Activated CD4-positive, alpha-beta T cell treated with anti-CD3 and anti-CD28 coated beads, Interleukin-2, amount 10 ng/mL, durations not matched to agents 7 days and 5 days (primary cell): ENCODE results near the gene EBF3. TPM values are rescaled to one million over a fixed set of nuclear protein-coding genes. Genes with fewer than 3 reads are reported as not detected.

ENCODE experiments used
- CTCF ChIA-PET: fragments of 350-600 bp; sonication (Branson Sonifier 250); formaldehyde crosslinking; loops from one replicate; lab custom pipeline; 2021; ENCODE audit warnings: antibody characterized with exemption; lab: Charles Lee
- POLR2A ChIA-PET: fragments of 350-600 bp; sonication (Branson Sonifier 250); formaldehyde crosslinking; loops from one replicate; lab custom pipeline; 2021; ENCODE audit warnings: antibody characterized with exemption; lab: Charles Lee
- DNase-seq: peaks from one replicate; pipeline ENCODE4 v3.0.0-alpha.2; 2020
- H3K27ac Mint-ChIP-seq: one replicate; pipeline ENCODE4 v1.8.0; 2021; ENCODE audit warnings: mild to moderate bottlenecking, moderate library complexity, mixed read lengths
- H3K27me3 Mint-ChIP-seq: one replicate; pipeline ENCODE4 v1.8.0; 2021; ENCODE audit warnings: mixed read lengths
- H3K36me3 Mint-ChIP-seq: one replicate; pipeline ENCODE4 v1.8.0; 2021; ENCODE audit warnings: low read depth, mixed read lengths
- H3K4me1 Mint-ChIP-seq: one replicate; pipeline ENCODE4 v1.8.0; 2021; ENCODE audit warnings: mixed read lengths
- H3K4me3 Mint-ChIP-seq: one replicate; pipeline ENCODE4 v1.8.0; 2021; ENCODE audit warnings: mild to moderate bottlenecking, moderate library complexity, mixed read lengths
- H3K9me3 Mint-ChIP-seq: one replicate; pipeline ENCODE4 v1.8.0; 2021; ENCODE audit warnings: mixed read lengths
- total RNA-seq, 2 experiments: library from RNA; stranded (reverse); gene quantifications; one replicate each; pipeline ENCODE4 v1.2.3, GENCODE V29; 2021

The EBF3 gene
- total RNA-seq, 2 experiments from 2014 or later = not detected

DNA sequence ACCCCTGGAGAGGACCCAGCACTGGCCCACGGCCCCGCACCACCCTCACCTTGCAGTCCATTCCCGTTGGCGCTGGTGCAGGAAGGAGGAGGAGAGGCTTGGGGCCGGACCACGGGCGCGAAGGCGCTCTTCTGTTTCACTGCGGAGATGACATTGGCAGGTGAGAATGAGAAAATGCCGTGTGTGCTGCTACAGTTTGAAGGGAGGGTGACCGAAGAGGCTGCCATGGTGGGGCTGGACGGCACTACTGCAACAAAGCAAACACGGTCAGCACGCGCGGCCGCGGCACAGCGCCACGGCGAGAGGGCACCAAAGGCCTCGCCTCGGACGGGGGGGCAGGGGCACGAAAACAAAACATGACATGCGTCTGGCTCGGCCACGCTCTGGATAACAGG lies 123.9 kb downstream of the EBF3 start:
- H3K4me3 Mint-ChIP-seq = no peak overlapping the region
- H3K27me3 Mint-ChIP-seq = no peaks in the 10 kb centered on the region
- ChIA-PET POLR2A (no interaction called here), CTCF (no interaction called here)
- no peak for DNase-seq
- H3K27ac Mint-ChIP-seq = no peak overlapping the region
- H3K4me1 Mint-ChIP-seq = no peaks in the 10 kb centered on the region
- H3K36me3 Mint-ChIP-seq = no peaks in the 10 kb centered on the region
- no peaks in the 10 kb centered on the region for H3K9me3 Mint-ChIP-seq

- Mint-ChIP-seq H3K27ac (no peak overlapping the region), H3K4me3 (no peak overlapping the region), H3K4me1 (no peaks in the 10 kb centered on the region), H3K27me3 (no peaks in the 10 kb centered on the region), H3K36me3 (no peaks in the 10 kb centered on the region), H3K9me3 (no peaks in the 10 kb centered on the region)
- POLR2A ChIA-PET = no interaction called here
- CTCF ChIA-PET = no interaction called here
- no peak for DNase-seq
Measured at GRCh38 chr10:129839285-129840195, 124.5 kb downstream of the EBF3 start.

DNA sequence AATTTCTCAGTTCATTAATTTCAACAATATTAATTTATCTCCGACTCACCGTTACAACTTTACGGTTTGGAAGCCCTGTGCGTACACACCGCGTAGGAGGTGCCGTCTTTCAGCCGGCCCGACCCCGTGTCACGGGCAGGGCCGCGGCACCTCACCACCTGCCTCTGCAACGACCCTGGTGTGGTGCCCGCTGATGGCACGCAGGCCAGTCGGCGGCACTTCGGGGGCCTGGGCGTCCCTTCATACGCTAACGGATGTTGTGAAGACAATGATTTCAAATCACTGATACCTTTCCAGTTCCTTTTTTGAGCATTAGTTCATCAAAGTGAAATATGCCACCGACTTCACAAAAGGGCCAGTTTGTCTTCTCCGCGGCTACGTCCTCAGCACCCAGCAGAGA lies 125.3 kb downstream of the EBF3 start:
- Mint-ChIP-seq H3K4me1 (no peaks in the 10 kb centered on the region), H3K27ac (no peak overlapping the region), H3K36me3 (no peaks in the 10 kb centered on the region), H3K9me3 (no peaks in the 10 kb centered on the region), H3K4me3 (no peak overlapping the region), H3K27me3 (no peaks in the 10 kb centered on the region)
- no peak for DNase-seq
- POLR2A ChIA-PET = no interaction called here
- CTCF ChIA-PET = no interaction called here

GRCh38 chr10:129837909-129838582 lies 126.0 kb downstream of the EBF3 start:
- no peak for DNase-seq
- ChIA-PET CTCF (no interaction called here), POLR2A (no interaction called here)
- H3K27ac Mint-ChIP-seq = no peak overlapping the region
- H3K27me3 Mint-ChIP-seq = no peaks in the 10 kb centered on the region
- no peaks in the 10 kb centered on the region for H3K36me3 Mint-ChIP-seq
- H3K9me3 Mint-ChIP-seq = no peaks in the 10 kb centered on the region
- no peaks in the 10 kb centered on the region for H3K4me1 Mint-ChIP-seq
- no peak overlapping the region for H3K4me3 Mint-ChIP-seq

GRCh38 chr10:129836253-129836652 lies 127.8 kb downstream of the EBF3 start:
- Mint-ChIP-seq H3K9me3 (no peaks in the 10 kb centered on the region), H3K27ac (no peak overlapping the region), H3K27me3 (no peaks in the 10 kb centered on the region), H3K36me3 (no peaks in the 10 kb centered on the region), H3K4me1 (no peaks in the 10 kb centered on the region), H3K4me3 (no peak overlapping the region)
- POLR2A ChIA-PET = no interaction called here
- DNase-seq = no peak
- CTCF ChIA-PET = no interaction called here

DNA sequence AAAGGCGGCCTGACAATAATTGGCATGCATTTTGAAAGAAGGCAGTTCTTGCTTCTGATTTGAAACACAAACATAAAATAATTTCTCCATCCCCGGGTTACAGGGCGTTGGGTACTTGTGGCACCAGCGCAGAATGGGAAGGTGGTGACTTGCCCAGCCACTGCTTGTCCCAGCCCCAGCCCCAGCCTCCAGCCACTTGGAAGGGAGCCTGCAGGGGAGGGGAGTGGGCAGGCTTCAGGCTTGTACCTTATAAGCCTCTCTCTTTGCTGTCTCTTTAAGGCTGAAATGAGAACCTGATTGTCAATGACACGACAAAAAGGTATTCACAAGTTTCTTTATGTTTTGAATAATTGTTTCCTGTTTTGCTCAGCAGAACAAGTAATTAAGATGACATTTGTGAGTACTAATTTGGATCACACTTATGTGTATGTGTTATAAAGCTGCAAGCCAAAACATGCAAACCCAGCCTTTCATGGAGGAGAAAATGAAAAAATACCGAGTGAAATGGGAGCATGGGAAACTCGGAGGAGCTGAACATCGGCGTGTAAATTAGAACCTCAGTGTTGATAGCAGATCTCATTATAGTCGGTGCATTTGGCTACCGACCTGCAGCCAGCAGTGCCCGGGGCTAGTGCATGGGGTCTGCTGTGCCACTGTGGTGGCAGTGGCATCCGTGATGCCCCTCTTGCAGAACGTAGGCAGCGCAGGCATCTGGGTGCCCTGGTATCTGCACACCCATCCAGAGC lies 129.9 kb downstream of the EBF3 start:
- ChIA-PET CTCF (no interaction called here), POLR2A (no interaction called here)
- Mint-ChIP-seq H3K27ac (no peak overlapping the region), H3K4me3 (no peak overlapping the region), H3K9me3 (no peaks in the 10 kb centered on the region), H3K4me1 (no peaks in the 10 kb centered on the region), H3K36me3 (no peaks in the 10 kb centered on the region), H3K27me3 (no peaks in the 10 kb centered on the region)
- DNase-seq = no peak

DNA sequence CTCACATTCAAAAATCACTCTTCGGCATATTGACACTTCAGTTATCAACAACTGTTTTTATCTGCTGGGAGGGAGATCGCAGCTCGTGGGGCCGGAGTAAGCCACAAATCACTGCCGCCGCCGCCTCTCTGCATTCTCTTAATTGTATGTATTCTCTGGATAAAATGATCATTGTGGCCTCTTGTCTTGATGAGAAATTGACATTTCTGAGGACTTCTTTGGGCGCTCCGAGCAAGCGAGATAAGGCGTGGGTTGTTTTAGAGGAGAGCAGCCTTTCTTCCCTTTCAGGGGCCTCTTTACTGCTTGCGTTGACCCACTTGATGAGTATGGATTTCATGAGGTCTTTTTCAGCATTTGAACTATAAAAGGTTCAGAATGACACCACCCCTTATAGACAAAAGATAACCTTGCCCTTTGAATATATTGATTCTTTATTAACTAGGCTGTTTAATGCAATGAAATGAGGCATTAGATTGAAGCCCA lies 130.6 kb downstream of the EBF3 start:
- Mint-ChIP-seq H3K36me3 (no peaks in the 10 kb centered on the region), H3K4me1 (no peaks in the 10 kb centered on the region), H3K4me3 (no peak overlapping the region), H3K27ac (no peak overlapping the region), H3K27me3 (no peaks in the 10 kb centered on the region), H3K9me3 (no peaks in the 10 kb centered on the region)
- ChIA-PET POLR2A (no interaction called here), CTCF (no interaction called here)
- no peak for DNase-seq

- no peak overlapping the region for H3K4me3 Mint-ChIP-seq
- H3K36me3 Mint-ChIP-seq = no peaks in the 10 kb centered on the region
- H3K27ac Mint-ChIP-seq = no peak overlapping the region
- no peaks in the 10 kb centered on the region for H3K27me3 Mint-ChIP-seq
- no peaks in the 10 kb centered on the region for H3K4me1 Mint-ChIP-seq
- POLR2A ChIA-PET = no interaction called here
- H3K9me3 Mint-ChIP-seq = no peaks in the 10 kb centered on the region
- no peak for DNase-seq
- CTCF ChIA-PET = no interaction called here
Measured at GRCh38 chr10:129832573-129833467, 131.3 kb downstream of the EBF3 start.

DNA sequence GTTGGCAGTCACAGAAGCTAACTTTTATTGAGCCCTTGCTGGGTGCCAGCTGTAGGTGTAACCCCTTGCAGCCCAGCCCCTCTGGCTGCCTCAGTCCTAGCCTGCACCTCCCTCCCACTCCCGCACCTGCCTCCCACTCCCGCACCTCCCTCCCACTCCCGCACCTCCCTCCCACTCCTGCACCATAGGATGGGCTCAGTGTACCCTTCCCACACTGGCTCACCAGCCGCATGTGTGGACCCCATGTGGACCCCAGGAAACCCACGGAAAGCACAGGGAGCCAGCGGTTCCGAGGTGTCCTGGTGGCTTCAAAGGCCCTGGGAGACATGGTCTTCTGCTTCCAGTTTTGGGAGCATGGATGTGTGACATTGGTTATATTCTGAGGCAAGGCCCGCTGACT lies 132.9 kb downstream of the EBF3 start:
- no peaks in the 10 kb centered on the region for H3K36me3 Mint-ChIP-seq
- no peaks in the 10 kb centered on the region for H3K4me1 Mint-ChIP-seq
- CTCF ChIA-PET = no interaction called here
- DNase-seq = no peak
- no peak overlapping the region for H3K27ac Mint-ChIP-seq
- H3K9me3 Mint-ChIP-seq = no peaks in the 10 kb centered on the region
- no peak overlapping the region for H3K4me3 Mint-ChIP-seq
- H3K27me3 Mint-ChIP-seq = no peaks in the 10 kb centered on the region
- POLR2A ChIA-PET = no interaction called here

GRCh38 chr10:129825826-129826225 lies 138.2 kb downstream of the EBF3 start:
- POLR2A ChIA-PET = no interaction called here

GRCh38 chr10:129825221-129825620 lies 138.9 kb downstream of the EBF3 start:
- Mint-ChIP-seq H3K36me3 (no peaks in the 10 kb centered on the region), H3K9me3 (no peaks in the 10 kb centered on the region), H3K4me1 (no peaks in the 10 kb centered on the region), H3K4me3 (no peak overlapping the region), H3K27me3 (no peaks in the 10 kb centered on the region), H3K27ac (no peak overlapping the region)
- ChIA-PET CTCF (no interaction called here), POLR2A (no interaction called here)
- DNase-seq = no peak

More at GRCh38 chr10:129825826-129826225, 138.2 kb downstream of the EBF3 start:
- no peak for DNase-seq
- CTCF ChIA-PET = no interaction called here
- H3K4me1 Mint-ChIP-seq = no peaks in the 10 kb centered on the region
- no peaks in the 10 kb centered on the region for H3K36me3 Mint-ChIP-seq
- no peak overlapping the region for H3K4me3 Mint-ChIP-seq
- no peaks in the 10 kb centered on the region for H3K27me3 Mint-ChIP-seq
- no peaks in the 10 kb centered on the region for H3K9me3 Mint-ChIP-seq
- H3K27ac Mint-ChIP-seq = no peak overlapping the region

GRCh38 chr10:129820451-129820850 lies 143.6 kb downstream of the EBF3 start:
- H3K4me1 Mint-ChIP-seq = no peaks in the 10 kb centered on the region
- no peaks in the 10 kb centered on the region for H3K27me3 Mint-ChIP-seq
- no peak overlapping the region for H3K4me3 Mint-ChIP-seq
- CTCF ChIA-PET = no interaction called here
- no peak overlapping the region for H3K27ac Mint-ChIP-seq
- no peaks in the 10 kb centered on the region for H3K9me3 Mint-ChIP-seq
- DNase-seq = no peak
- H3K36me3 Mint-ChIP-seq = no peaks in the 10 kb centered on the region
- POLR2A ChIA-PET = no interaction called here
